ENCODE results near the gene NMU.
A peak's percentile ranks its signal among the peaks of the same experiment; 100 is the strongest.
"Not testable (repeated sequence)": the region's sequence is repeated elsewhere in the genome, so short reads cannot be mapped to it uniquely, and the experiment has no call there.

The NMU gene, protein sequence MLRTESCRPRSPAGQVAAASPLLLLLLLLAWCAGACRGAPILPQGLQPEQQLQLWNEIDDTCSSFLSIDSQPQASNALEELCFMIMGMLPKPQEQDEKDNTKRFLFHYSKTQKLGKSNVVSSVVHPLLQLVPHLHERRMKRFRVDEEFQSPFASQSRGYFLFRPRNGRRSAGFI

DNA sequence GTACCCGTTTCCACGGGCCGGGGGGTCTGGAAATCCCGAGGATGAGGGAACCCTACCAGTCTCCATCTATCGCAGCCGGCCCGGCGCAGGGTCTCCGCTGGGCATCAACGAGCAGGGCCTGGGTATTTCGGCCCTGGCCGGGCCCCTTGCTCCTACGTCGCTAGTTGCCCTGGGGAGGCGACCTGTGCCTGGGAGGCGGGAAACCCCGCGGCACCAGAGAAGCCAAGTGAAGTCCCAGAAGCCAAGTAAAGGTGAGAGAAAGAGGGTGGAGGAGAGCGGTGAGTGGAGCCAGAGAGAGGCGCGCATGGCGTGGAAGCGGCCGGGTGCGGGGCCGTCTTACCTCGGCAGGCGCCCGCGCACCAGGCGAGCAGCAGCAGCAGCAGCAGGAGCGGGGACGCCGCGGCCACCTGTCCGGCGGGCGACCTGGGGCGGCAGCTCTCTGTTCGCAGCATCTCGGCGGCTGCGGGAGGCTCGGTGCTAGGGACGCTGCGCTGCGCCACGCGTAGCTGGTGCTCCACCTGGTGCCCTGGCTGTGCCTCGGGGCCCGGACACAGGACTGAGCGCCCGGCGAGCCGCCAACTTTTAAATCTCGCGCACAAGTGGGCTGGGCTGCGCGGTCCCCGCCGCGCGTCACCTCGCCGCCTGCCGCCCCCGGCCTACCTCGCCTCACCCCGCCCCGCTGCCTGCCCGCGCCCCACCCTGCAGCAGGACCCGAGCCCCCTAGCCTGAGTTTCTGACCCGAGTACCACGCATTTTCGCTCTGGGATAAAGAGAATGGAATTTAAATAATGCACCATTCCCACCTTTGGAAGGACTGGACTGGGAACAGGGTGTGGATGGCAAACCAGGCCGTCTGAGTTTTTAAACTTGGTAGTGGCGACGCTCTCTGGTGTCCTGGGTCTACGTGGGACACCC is at the start of gene NMU:
TSS of gene NMU (minus strand) at position 558 of the 915 bp plus-strand sequence. CDS start at position 452, 106 bp downstream.
- DNase-seq: peak; percentile 76

DNA sequence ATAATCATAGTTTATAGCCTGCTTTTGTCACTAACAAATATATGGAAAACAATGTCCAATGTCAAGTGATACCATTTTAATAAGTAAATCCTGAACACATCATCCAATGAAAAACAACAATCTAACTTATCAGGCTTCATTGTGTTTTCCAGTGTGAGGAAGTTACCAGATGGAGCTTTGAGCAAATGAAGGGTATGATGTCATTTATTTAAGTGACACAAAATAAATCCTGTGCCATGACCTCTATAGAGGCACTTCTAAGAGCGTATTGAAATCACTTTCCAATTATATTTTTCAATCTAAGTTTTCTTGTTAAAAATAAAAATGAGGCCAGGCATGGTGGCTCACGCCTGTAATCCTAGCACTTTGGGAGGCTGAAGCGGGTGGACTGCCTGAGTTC is 48.2 kb upstream of the NMU start:
- no peak for DNase-seq

DNA sequence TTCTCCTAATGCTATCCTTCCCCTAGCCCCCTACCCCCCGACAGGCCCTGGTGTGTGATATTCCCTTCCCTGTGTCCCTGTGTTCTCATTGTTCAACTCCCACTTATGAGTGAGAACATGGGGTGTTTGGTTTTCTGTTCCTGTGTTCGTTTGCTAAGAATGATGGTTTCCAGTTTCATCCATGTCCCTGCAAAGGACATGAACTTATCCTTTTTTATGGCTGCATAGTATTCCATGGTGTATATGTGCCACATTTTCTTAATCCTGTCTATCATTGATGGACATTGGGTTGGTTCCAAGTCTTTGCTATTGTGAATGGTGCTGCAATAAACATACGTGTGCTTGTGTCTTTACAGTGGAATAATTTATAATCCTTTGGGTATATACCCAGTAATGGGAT is 46.7 kb upstream of the NMU start:
- not testable (repeated sequence) for DNase-seq

DNA sequence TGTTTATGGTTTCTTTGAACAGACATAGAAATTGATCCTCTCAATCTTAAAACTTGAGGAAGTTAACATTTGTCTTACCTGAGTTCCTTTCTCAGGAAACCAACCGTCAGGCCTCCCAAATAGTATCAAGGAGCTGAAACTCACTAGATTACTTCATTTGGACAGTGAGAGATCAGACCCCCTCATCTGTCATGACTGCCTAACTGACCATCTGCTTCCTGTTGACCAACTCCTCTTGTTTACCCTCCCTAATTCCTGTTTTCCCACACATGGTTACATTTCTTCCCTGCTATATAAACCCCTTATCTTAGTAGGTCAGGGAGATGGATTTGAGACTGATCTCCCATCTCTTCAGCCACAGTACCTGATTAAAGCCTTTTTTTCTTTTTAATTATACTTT is 46.2 kb upstream of the NMU start:
- no peak for DNase-seq

DNA sequence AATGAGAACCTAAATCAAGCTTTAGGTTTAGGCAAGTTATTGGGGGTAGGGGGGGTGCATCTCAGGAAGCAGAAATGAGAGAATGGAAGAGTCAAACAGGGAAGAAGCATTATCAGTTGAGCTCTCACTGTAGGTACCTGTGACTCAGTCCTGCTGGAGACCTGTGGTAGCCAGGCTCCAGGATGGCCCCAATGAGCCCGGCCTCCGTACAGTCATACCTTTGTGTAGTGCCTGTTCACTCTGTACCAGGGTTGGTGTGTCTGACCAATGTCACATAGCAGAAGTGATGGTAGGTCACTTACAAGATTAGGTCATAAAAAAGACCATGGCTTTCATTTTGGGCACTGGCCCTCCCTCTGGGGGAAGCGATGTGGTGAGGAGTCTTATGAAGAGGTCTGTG is 45.3 kb upstream of the NMU start:
- no peak for DNase-seq

DNA sequence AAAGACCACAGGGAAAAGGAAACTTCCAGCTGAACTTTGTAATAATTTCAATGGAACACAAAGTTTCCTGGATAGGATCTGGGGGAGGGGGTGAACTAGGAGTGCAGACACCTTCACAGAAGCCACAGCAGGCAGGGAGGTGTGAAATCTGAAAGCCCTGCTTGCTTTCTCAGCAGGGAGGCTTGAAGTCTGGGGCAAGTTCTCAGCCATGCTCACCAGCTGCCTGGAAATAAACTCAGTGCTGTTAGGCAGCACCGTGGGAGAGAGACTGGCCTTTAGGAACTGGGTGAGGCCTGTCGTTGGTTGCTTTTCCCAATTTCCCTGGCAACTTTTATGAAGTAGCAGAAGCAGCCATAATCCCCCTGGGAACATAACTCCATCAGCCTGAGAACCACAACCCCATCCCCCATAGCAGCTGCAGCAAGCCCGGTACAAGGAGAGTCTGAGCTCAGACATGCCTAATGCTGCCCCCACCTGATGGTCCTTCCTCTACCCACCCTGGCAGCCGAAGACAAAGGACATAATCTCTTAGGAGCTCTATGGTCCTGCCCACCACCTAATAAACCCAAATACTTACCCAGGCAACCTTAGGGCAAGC is 39.2 kb upstream of the NMU start:
- DNase-seq: no peak

DNA sequence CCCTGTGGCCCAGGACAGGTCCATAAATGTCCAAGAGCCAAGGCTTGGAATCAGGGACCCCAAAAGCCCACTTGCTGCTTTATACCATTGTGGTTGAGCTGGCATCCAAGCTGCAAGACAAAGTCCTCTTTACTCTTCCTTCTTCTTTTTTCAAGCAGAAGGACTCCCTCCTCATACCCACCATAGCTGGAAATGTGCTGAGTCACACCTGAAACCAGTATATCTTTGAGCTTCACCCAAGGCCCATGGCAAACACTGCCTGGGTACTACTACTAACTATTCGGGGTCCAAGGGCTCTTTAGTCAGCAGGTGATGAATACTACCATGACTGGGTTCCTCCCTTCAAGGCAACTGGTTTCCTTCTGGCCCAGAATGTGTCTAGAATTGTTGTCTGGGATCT is 37.3 kb upstream of the NMU start:
- DNase-seq: no peak

DNA sequence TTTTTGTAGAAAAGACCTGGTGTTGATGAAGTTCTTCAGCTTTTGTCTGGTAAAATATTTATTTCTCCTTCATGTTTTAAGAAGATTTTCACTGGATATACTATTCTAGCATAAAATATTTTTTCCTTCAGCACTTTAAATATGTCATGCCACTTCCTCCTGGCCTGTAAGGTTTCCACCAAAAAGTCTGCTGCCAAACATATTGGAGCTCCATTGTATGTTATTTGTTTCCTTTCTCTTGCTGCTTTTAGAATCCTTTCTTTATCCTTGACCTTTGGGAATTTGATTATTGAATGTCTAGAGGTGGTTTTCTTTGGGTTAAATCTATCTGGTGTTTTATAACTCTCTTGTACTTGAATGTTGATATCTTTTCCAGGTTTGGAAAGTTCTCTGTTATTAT is 35.6 kb upstream of the NMU start:
- DNase-seq: no peak

DNA sequence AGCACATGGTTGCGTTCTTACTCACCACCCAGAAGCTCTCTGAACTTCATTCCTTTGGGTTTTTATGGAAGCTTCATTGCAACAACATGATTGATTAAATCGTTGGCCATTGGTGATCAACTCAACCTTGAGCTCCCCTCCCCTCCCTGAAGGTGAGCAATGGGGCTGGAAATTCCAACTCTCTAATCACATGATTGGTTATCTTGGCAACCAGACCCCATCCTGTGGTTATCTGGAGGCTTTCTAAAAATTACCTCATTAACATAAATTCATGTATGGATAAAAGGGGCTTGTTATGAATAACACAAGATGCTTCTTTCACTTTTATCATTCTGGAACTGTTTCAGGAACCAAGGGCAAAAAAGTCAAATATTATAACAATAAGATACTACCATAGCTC is 34.6 kb upstream of the NMU start:
- DNase-seq: no peak

DNA sequence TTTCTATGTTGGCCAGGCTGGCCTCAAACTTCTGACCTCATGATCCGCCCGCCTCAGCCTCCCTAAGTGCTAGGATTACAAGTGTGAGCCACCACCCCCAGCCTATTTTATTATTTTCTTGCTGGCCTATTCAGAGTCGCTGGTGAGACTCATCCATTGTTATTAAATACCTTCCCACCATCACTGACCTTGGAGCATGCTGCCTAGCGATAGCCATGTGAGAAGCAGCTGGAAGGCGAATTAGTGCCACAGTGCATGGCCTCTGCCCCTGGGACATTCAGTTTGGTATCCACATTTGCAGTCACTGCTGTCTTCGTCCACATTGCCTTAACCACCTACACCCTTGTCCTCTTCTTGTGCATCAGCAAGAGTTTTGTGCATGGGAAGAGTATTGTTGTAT is 32.4 kb upstream of the NMU start:
- DNase-seq: no peak

DNA sequence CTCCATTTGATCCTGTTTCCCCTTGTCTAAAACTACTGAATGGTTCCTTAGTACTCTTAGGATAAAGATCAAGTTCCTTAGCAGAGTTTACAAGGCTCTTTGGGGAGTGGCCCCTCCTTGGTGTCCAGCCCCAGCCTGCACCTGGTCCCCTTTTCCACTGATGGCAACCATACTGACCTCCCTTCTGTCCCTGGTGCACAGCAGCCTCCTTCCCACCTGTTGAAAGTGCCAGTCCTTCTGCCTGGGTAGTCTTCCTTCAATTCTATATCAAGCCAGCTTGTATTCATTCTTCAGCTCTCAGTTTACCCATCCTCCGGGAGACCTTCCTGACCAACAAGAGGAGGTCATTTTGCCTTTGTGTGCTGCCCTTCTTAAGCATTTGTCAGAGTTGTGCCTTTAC is 30.4 kb upstream of the NMU start:
- DNase-seq: no peak

DNA sequence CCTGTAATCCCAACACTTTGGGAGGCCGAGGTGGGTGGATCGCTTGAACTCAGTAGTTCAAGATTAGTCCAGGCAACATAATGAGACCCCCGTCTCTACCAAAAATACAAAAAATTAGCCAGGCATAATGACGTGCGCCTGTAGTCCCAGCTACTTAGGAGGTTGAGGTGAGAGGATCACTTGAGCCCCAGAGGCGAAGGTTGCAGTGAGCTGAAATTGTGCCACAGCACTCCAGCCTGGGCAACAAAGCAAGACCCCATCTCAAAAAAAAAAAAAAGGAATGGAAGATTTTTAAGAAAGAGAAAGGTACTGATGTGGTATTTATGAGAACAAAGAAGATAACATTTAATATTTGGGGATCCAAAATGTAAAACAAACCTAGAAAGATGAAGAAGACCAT is 27.0 kb upstream of the NMU start:
- DNase-seq: no peak

DNA sequence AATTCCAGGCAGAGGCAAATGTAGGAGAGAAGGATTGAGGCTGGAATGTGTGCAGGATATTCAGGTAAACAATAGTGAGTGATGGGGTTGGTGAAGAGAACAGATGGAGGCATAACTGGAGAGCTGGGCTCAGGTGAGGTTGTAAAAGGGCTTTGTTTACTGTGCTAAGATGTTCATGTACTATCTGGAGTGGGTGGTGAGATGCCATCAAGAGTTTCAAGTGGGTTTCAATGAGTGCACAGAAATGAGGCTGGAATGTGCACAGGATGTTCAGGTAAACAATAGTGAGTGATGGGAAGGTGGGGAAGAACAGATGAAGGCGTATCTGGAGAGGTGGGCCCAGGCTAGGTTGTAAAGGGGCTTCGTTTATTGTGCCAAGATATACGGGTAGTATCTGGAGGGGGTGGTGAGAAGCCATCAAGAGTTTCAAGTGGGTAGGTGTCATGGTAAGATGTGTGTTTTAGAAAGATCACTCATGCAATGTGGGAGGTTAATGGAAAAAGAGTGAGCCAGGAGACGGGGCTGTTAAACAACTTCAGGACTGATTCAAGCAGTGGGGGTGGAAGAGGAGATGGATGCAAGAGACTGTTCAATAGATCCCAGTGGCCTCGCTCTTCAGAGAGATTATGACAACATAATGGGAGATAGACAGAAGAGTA is 25.4 kb upstream of the NMU start:
- DNase-seq: no peak

DNA sequence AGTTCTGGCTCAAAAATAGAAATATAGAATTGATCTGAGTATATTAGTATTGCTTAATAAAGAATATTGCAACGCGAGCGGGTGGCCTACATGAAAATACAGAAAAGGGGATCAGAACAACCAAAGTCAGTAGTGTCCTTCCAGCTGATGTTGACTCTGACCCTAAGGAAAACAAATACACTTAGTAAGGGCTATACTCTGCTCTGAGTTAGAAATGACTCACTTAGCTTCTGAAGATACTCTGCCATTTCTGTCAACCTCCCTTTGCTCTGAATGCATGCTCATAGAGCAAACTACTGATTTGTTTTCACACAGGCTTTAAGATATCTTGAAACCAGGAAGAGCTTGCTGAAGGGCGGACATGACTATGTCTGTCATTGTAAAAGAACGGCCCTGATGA is 22.6 kb upstream of the NMU start:
- no peak for DNase-seq

DNA sequence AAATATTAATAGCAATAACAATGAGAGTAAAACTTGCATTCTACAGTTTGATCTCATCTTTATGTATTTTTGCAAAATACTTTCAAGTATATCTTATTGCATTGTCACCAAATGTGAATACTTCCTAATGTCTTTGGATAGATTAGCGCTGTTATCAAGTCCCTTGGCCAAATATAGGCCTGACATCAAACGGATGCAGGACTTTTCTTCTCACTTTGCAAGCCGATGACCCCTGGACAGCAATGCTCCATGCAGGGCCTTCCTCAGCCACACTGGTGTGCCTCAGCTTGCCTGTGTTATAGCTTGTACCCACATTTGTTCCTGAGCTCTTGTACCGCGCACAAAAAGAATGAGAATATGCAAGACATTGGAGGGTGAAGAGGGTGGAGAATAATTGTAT is 18.0 kb upstream of the NMU start:
- DNase-seq: no peak

DNA sequence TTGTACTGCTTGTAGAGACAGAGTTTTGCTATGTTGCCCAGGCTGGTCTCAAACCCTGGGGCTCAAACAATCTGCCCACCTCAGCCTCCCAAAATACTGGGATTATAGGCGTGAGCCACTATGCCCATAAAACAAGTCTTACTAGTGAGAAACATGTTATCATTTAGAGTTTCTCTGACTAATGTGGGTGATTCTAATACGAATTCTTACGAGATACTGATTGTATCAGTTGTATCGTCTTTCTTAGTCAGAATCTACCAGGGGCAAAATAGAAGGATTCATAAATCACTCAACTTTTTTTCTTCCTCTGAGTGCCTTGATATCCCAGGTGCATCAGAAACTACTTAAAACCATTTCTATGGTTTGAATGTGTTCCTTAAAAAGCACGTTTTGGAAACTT is 14.4 kb upstream of the NMU start:
- DNase-seq: no peak

DNA sequence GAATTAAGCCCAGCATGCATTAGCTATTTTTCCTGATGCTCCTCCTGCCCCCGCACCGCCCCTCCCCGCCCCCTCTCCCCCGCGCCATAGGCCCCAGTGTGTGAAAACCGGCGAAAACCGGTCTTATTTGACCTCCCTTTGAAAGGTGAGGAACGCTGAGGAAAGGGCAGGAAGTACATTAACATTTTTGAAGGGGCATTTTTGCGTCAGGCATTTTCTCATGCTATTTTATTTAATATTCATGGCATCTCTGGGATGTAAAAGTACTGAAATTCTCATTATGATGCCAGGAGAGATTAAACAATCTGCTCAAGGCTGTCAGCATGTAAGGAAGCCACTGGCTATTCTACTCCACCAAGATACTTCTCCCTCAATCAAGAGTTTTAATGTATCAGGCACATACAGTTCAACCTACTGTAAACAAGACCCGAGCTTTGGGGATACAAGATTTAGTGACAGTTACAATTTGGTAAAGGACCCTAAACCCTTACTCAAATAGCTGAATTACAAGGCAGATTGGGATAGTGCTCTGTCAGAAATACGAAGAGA is 1.2 kb upstream of the NMU start:
- DNase-seq: peak; percentile 7

DNA sequence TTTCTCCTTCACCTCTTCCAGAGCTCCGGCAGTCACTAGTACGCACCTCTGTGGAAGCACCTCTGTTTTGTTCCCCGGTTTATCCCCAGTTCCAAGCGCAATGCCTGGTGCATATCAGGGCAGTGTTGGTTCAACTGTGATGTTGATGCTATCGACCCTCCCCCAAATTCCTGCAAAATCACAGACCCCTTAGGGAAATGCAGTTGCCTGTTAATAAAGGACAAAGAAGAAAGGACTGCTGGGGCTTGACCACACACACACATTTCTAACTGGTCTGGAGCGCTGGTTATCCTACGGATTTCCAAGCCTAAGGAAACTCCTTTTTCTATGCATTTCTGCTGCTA is 530 bp upstream of the NMU start:
- DNase-seq: no peak

DNA sequence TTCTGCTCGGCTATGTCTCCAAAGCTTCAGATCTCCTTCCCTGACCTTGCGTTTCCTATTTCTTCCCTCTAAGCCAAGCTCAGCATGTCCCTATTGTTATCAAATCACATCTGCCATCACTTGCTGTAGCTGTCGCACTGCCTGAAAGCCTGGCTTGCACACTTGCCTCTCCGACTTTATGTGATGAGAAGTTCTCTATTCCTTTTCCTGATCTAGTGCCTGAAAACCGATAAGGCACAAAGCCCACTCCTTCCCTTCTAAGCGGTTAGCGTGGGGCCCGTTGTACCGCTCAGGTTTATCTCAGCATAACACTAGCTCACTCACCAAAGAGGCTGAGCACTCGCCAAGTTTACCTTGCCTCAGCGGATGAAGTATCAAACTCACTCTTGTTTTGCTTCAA is 816 bp downstream of the NMU start:
- peak; percentile 18 for DNase-seq

DNA sequence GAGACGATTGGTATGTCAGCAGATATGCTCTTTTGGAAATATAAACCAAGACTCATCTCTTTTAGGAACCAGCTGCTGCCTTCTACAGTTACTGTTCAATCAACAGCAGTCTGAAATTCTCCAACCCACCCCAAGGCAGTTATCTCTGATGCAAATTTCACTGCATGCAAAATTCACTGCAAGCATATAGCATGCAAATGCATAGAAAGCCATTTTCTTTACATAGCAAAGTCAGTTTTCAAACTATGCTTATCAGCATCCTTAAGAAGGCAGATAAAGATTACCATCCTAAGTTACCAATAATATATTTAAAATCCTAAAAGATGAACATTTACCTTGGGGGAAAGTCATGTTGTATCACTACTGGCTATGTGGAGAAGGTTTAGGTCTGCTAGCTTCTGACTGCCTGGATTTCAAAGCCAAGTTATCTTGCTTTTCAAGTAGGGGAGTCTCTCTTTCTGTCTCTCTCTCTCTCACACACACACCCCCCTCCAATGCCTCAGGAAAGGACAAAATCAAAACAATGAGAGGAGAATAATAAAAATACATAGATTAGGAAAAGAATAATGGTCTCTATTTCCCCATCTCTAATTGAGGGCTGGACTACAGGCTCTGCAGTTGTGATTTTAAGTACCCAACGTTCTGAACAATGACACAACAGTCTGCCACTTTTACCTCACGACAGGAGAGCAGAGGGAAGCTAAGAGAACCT is 1.5 kb downstream of the NMU start:
- no peak for DNase-seq

DNA sequence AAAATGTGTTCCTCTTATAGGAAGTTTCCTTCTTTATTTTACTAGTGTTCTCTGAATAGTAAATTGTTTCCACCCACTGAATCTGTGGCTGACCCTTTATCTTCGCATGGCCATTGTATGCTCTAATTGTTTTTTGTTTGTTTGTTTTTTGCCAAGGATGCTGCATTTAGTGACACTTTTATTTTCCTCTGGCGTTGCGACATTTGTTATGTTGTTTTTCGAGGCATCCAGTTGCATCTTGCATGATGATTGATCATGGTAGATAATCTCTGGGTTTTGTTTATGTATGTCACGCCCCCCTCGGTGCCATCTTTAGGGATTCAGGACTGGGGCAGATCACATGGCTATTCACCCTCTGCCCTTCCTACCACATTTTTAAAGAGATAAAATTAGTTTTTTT is 2.2 kb downstream of the NMU start:
- DNase-seq: no peak

DNA sequence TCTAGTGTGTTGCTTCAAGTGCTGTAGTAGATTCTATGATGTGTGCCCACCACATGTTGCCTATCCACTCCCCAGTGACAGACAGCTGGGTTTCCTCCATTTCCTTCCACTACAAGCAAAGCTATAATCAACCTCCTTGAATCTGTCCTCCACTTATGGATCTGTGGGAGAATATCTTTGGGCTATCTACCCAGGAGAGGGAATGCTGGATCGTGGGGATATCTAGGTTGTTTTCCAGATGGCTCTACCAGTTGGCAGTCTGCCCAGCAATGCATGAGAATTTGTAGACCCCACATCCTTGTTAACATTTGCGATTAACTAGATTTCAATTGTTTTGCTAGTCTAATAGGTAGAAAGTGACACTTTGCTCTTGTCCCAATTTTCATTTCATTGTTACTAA is 10.3 kb downstream of the NMU start:
- DNase-seq: no peak

DNA sequence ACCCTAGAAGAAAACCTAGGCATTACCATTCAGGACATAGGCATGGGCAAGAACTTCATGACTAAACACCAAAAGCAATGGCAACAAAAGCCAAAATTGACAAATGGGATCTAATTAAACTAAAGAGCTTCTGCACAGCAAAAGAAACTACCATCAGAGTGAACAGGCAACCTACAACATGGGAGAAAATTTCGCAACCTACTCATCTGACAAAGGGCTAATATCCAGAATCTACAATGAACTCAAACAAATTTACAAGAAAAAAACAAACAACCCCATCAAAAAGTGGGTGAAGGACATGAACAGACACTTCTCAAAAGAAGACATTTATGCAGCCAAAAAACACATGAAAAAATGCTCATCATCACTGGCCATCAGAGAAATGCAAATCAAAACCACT is 12.0 kb downstream of the NMU start:
- not testable (repeated sequence) for DNase-seq
